ENCODE measurements around the gene HPS4. TPM values are rescaled to one million over a fixed set of nuclear protein-coding genes. Genes with fewer than 3 reads are reported as not detected.
A peak's percentile ranks its signal among the peaks of the same experiment; 100 is the strongest.

HPS4 gene
- total RNA-seq, 1 experiment from 2014 or later = 48.1 TPM

- no peak for TF ChIP-seq AFF4 (CRISPR knock-in tag; IDR thresholded peaks at IDR 0.05; ENCODE audit: borderline replicate concordance)
- no peak for TF ChIP-seq CTCF (IDR thresholded peaks at IDR 0.05)
- TF ChIP-seq CREM (CRISPR knock-in tag; IDR thresholded peaks at IDR 0.05) = no peak
- no peak for TF ChIP-seq ESRRA (CRISPR knock-in tag; IDR thresholded peaks at IDR 0.05; ENCODE audit: borderline replicate concordance)
- TF ChIP-seq SMAD4 (CRISPR knock-in tag; IDR thresholded peaks at IDR 0.05) = no peak
- no peak for TF ChIP-seq PRRX2 (CRISPR knock-in tag; IDR thresholded peaks at IDR 0.05)
- TF ChIP-seq ETV6 (CRISPR knock-in tag; IDR thresholded peaks at IDR 0.05) = no peak
- no peak for TF ChIP-seq ZBTB43 (CRISPR knock-in tag; IDR thresholded peaks at IDR 0.05)
- no peak for TF ChIP-seq ZNF138 (CRISPR knock-in tag; conservative IDR thresholded peaks at IDR 0.05)
Measured at GRCh38 chr22:26480611-26480932, 3.0 kb downstream of the HPS4 start (continued).

GRCh38 chr22:26479792-26480610 is 3.6 kb downstream of the HPS4 start:
- Mint-ChIP-seq H3K9me3 (no peaks in the 10 kb centered on the region), H3K4me1 (peaks cover 39% of the 10 kb centered on the region), H3K4me3 (peak overlapping the region; percentile 12), H3K36me3 (peaks cover 35% of the 10 kb centered on the region), H3K27me3 (ENCODE audit: low read depth) (no peaks in the 10 kb centered on the region), H3K27ac (peak overlapping the region; percentile 38)
- DNase-seq (ENCODE audit: low spot score) (no peak), ATAC-seq (no peak)
- ChIA-PET POLR2A (no interaction called here), CTCF (interaction anchor here (0.5 to 1.4 kb wide), 3 partner anchors 19 to 89 kb away, joined by 3 to 7 read pairs (median 3); no protein-coding TSS in a partner anchor)
- TF ChIP-seq AR (CRISPR knock-in tag; IDR thresholded peaks at IDR 0.05) = no peak
- no peak for TF ChIP-seq NFYB (CRISPR knock-in tag; conservative IDR thresholded peaks at IDR 0.05; ENCODE audit: low read depth)
- no peak for TF ChIP-seq SP1 (CRISPR knock-in tag; conservative IDR thresholded peaks at IDR 0.05)
- TF ChIP-seq ZBTB43 (CRISPR knock-in tag; IDR thresholded peaks at IDR 0.05) = no peak
- no peak for TF ChIP-seq ZNF512 (CRISPR knock-in tag; IDR thresholded peaks at IDR 0.05; ENCODE audit: borderline replicate concordance)
- no peak for TF ChIP-seq MLX (CRISPR knock-in tag; IDR thresholded peaks at IDR 0.05)
- no peak for TF ChIP-seq ZNF671 (CRISPR knock-in tag; IDR thresholded peaks at IDR 0.05)
- TF ChIP-seq TCF7 (CRISPR knock-in tag; IDR thresholded peaks at IDR 0.05; ENCODE audit: low read depth) = no peak
- TF ChIP-seq ETV6 (CRISPR knock-in tag; IDR thresholded peaks at IDR 0.05) = no peak
- TF ChIP-seq ZNF532 (CRISPR knock-in tag; IDR thresholded peaks at IDR 0.05; ENCODE audit: borderline replicate concordance) = no peak

All from WTC11 (cell line).